ENCODE results near the gene IL1RAPL1.

IL1RAPL1 gene

DNA sequence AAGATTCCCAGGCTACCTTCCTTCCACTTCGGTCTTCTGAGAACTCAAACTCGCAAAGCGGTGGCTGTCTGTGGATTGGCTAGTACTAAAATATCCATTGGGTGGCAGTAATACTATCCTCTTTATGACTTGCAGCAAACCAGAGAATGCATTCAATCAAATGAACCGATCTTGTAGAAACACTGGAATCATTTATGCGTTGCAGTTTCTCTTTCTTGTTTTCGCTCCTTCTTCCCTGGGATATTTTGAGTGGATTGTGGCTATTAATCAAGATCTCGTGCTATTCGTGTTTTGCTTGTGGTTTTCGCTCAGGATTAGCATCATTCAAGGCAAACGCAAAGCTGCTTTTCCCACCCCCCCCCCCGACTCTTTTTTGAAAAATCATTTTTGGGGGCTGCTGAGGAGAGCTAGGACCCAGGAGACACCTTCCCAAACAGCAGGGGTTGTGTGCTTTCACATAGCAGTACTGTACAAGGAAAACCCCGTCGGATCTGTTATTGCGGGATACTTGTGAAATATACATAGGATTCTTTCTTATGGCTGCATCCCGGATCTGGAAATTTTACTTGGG is at the start of gene IL1RAPL1:
Gene IL1RAPL1 (plus strand): TSS at position 466 of the 571 bp plus-strand sequence.
- DNase-seq = no peak

DNA sequence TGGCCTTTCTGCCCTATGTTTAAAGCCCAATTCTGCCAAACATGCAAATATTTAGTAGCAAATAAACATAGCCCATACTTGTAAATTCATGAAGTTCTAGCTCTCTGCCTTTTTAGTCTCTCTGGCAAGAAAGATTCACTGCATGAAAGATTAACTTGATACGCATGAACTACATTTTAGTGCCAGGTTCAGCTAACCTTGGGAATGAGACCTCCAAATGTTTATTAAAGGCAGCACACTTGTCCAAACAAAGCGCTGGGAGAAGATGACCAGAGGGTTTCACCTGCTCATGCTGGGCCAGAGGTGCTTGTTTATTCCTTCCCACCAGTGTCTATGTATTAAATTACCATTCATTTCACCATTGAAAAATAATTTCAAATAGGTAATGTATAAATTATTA is 44.5 kb upstream of the IL1RAPL1 start:
- DNase-seq = no peak

DNA sequence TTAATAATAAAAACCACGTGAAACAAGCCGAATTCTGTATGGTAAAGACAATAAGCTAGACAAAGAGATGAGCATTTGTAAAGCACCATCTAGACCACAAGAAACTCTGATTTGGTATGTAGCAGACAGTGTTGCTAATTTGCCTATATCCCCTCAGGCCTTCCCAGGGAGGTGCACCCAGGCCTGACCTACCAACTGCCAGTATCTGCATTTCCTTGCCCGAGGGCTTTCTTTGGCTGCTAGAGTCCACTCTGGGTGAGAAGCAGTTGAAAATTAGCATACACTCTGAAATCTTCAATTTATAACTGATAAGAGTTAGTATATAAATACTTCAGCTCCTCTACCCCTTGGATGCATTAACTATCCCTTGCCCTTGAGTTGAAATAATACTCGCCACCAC is 37.4 kb upstream of the IL1RAPL1 start:
- DNase-seq = no peak

DNA sequence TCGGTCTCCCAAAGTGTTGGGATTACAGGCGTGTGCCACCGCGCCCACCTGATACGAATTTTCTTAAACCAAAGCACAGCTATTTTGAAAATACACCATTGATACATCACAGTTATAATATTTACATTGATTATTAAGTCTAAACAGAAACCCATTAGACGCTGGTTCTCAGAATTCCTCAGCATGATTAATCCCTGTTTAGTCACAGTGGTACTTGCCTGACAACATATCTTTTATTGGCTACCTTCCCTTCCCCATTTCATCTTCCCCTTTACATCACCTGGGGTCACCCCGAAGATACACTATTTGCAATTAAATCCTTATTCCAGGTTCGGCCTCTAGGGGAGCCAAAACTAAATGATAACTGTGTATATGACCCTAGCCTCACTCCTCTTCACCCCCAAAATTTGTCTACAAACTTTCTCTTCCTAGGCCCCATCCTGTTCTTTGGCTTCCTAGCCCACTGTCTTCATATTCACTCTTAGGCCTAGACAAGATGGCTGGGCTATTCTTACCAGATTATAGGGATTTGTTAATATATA is 36.8 kb upstream of the IL1RAPL1 start:
- DNase-seq = no peak

DNA sequence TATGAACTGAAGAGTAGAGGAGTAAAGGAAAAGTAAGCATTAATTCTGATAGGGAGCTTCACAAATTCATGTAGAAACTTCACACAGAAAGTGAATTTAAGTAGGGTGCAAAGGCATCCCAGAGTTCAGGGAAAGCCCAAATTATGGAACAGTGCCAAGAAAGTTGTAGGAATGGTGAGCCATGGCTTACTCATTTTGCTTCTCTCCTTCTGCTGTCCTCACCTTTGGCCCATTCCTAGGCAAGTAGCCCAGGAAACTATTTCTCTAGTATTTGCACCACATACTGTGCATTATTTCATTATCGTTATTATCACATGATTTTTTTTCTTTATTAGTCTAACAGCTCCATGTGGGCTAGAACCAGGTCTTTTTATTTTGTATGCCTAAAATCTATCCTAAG is 34.9 kb upstream of the IL1RAPL1 start:
- DNase-seq = no peak

DNA sequence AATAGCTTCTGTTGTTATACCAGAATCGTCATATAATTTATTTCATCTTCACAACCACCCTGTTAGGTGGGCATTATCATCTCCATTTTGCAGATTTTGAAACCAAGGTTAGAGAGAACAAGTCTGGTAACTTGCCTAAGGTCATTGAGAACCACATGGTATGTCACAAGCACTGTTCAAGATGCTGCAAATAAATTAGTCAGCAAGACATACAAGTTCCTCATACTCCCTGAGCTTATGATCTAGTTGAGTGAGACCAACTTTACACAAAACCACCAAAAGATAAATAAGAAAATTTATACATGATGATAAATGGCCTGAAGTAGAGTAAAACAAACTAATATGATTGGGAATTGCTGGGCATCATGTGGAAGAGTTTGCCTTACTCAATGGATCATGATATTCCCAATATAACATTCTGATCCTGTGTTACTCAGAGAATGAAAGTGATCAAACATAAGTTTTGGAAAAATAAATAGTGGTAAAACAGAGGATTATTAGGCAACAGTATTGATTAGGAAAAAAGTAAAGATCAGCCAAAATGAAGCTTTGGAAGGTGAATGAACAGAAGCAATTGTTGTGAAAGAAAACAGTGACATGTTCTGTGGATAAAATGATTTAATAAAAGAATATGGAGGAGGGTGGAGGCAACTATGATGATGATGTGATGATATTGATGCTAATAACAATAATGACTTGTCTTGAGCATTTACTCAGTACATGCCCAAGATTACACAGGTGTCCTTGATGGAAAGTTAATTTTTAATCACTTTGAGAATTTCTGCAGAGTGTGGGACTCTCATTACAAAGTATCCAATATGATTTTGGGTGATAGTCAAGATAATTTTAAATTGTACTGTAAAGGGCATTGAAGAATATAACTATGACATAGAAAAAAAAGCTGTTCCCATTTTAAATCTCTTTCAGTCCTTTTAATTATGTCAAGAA is 34.1 kb upstream of the IL1RAPL1 start:
- DNase-seq = no peak

DNA sequence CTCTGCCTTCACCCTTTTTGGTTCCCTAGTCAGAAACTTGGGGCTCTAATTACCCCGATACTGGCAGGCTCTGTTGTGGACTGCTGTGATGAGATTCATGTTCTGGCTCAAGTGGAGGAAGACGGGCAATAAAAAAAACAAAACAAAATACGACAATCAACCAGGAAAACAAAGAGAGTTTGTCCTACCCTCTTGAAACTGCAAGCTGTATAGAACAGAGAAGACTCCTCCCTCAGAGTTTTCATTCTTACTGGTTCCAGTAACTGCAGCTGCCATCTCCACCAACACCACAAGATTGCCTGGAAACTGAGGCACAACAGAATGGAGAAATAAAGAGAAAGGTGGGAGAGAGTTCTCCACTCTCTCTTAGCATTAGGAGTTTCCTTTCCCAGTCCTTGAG is 11.1 kb upstream of the IL1RAPL1 start:
- no peak for DNase-seq

DNA sequence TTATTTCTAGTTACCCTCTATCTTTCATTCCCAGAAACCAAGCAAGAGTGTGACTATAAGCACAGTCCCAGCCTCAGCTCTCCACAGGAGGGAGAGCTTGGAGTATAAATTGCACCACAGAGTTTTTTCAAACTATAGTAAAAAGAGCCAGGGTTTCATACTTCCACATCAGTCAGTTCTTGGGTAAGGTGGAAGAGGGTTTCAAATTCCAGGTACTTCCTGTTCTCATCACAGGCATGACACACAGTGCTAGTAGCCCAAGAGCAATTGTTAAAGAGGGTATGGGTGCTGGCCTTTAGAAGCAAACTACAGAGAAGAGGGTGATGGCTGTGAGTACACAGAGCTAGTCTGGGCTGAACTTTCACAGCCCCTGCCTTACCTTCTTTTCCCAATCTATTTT is 5.7 kb upstream of the IL1RAPL1 start:
- DNase-seq = no peak

DNA sequence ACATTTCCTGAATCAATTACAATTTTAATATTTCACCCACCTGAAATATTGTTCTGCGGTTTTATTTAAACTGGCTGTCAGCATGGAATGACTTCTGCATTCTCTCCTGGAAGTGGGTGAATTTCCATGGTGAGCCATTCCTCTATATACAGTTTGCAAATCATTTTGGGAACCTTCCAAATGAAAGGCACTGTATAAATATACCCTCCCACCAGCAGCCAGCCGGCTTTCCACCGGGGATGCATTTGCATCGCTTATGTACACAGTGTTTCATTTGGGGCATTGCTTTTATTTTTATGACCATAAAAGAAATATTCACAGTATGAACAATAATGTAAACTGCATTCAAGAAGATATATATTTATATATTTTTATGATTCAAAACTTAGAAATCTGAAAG is 4.7 kb upstream of the IL1RAPL1 start:
- DNase-seq = no peak

DNA sequence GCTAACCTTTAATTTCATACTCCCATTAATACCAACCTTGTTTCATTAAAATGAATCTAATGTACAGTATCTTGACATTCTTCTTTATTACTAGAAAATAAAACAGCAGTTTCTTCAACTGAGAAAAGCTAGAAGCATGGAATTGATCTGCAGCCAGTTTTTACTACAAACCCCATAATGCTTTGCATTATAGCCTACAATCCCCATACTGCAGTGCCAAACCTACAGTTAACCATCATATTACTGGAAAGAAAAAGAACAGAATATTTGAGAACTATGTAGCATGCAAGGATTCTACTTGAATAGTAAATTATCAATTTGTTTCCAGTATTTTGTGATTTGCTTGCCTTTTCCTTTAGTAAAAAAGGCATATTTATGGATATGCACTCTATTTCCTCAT is 3.2 kb upstream of the IL1RAPL1 start:
- no peak for DNase-seq

DNA sequence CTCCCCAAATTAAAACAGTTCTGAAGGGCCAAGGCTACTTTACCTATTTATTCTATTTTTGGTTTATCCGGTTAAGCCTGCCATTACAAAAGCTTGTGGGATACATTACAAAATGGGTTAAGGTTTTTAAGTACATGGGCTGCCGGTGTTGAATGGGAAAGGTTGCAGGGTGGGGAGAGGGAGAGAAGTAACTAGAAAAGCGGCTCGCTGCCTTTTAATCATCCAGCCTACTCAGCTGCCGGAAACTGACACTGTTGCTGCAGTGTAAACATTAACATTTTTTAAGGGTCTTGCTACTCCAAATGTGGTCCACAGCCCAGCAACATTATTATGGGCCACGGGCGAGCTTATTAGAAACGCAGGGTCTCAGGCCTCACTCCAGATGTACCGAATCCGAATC is 1.5 kb upstream of the IL1RAPL1 start:
- no peak for DNase-seq

DNA sequence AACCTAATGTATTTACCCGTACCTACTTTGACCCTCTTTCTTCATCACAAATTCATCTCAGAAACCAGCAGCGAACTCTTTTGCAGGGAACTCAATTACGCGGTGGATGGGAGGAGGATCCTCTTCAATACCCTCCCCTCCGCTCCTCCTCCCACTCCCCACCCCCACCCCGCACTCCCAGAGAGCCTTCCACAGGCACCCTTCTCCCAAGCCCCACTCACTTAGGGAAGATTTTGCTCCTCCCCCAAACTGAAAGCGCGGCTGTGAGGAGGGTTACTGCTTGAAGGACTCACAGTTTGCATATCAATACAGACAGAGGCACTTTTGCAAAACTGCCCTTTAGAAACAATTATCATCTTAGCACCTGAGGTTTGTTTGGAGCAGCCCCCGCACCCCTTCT is 960 bp upstream of the IL1RAPL1 start:
- DNase-seq = no peak

DNA sequence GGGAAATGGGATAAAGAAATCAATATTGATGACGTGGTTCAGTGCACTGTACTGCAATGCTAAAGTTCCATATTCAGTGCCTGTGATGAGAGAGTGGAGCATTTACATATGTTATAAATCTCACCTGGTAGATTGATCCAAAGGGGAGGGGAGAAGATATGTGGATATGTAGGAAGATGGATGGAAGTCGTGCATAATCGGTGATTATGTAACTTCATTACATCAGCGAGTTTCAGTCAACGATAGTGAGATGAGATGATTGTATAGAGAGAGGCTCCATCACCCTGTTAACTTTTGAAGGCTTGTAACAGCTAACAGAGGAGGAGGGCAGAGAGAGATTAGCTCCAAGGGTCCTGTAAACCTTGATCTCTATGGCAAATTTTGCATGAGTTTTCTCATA is 1.8 kb downstream of the IL1RAPL1 start:
- DNase-seq = no peak

DNA sequence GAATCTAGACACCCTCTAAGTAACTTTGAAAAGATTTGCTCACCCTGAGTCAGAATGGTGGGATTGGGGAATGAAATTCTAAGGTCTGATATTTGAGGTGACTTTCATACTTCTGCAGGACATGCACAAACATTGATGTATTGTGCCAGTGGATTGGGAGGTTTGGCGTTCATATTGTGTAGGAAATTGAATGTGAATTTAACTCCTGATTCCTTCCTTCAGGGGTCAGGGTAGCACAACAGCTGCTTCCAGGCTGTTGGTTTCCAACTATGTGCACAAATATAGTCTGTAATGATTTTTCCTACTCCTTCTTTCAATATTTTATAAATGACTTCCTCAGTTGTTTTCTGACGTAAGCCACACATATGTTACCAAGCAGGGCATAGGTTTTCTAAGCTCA is 3.1 kb downstream of the IL1RAPL1 start:
- DNase-seq = no peak

DNA sequence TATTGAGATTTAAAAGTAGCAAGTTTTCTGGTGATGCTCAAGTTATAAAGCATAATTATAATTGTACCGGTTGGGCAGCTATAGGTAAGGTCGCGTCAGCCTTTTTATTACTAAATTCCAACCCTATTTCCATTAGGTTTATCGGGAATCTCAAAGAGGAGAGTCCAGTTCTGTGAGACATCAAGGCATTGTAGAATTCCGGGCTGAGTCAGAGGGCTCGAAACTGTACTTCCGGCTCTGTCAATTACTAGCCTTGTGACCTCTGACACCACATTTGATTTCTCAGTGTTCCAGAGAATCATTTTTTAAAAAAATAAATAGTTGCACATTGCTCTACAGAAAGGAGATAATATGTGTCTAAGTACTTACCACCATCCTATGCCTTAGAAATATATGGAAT is 4.3 kb downstream of the IL1RAPL1 start:
- no peak for DNase-seq

DNA sequence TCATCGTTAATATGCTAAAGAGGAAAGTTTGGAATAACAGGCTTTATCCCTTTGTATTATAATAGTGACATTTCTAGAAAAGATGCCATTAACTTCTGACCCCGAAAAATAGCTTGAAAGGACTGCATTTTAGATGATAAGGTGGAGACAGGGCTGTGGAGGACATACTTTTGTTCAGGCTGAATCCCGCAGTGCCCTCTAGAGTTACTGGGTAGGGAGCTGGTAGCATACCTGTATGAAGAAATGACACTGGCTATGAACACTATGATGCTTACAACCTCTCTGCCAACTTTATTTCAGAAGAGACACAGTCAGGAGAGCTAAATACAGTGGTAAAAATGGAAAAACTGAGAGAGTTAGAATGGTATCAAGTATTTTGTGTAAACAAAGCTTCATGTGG is 8.1 kb downstream of the IL1RAPL1 start:
- DNase-seq = no peak

DNA sequence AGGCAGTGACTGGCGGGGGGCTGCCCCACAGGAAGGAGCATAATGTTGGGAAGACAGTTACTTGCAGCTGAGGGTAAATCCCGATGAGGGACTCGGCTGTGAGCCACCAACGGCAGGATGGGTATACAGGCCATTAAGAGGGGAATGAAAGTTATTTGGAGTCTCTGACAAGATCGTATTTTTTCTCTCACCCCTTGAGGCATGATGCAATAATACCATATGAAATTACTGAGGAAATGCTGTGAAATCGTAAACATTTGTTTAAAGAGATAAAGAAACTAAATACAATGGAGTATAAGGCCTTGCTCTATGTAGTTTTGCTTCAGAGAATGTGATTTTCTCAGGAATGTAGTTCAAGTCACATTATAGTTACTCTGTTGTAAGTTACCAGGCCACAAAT is 12.7 kb downstream of the IL1RAPL1 start:
- no peak for DNase-seq

DNA sequence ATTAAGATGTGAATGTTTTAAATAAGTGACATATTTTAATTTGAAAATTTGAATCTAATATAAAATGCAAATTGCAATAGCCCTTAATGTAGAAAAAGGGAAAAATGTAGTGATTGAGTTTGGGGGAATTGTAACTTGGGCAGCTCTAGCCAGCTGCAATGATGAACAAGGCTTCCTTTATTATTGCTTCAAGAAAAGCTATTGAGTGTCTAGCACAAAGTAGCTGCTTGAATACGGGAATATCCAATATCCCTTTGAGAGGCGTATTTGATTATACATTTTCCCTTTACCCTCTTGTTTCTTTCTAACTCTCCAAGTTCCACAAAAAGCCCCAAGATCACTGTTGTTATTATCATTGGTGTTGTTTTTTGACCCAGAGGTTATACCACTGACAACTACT is 21.8 kb downstream of the IL1RAPL1 start:
- DNase-seq = no peak

DNA sequence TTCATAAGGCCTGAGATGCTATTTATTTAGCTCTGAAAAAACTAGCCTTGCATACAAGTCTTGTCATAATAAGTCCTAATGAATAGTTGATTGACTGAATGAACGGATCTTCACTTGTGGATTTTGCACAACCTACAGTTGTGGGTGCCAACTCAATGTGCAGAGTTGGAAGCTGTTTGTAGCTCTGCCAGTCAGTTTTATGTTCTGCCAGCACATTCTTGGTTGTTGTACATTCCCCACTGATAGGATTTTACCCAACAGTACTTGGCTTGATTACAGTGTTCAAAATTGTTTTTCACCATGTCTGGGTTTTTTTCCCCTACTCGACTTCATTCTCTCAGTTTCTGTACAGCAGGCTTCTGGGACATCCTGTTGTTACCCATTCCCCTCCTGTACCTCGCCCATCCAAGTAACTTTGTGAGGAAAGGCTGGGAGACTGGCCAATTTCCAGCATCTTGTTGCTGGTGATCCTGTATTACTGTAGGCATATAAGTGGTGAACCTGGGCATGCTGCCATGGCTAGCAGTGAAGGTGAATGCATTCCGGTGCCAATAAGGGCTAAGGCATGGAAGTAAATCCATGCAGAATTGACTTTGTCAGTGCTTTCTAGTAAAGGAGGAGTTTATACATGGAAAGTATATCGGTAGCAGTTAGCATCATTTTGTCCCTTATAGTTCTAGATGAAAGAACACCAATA is 22.8 kb downstream of the IL1RAPL1 start:
- no peak for DNase-seq

DNA sequence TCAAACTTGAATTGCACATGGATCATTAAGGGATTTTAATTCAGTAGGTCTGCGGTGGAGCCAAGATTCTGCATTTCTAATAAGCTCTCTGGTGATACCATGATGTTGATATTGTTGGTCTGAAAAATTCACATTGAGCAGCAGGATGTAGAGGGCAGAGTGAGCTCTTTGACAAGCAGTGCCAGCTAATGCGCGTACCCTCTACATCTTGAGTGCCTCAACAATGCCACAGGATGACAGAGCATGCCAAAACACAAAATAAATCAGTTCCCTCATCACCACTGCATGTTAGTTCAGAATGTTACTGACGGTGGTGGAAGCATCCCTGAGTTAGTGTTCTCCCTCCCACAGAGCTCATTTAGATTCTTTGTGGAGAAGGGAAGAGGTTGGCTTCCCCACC is 23.5 kb downstream of the IL1RAPL1 start:
- DNase-seq = no peak

DNA sequence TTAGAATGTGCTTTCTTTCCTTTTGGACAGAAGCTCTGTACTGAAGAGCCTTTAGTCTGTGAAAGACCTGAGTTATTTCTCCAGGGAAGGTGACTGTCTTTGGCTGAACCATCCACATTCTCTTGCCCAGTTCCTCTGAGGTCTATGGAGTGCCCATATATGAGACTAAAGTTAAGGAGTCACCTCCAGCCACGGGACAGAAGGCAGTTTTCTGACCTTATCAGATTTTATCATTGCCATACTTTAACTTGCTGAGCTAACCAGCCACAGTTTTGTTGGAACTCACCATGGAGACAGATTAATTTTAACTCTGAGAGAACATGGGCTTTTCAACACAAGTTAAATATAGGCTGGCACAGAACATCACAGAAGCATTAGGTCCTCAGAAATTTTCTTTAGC is 26.3 kb downstream of the IL1RAPL1 start:
- DNase-seq = no peak

DNA sequence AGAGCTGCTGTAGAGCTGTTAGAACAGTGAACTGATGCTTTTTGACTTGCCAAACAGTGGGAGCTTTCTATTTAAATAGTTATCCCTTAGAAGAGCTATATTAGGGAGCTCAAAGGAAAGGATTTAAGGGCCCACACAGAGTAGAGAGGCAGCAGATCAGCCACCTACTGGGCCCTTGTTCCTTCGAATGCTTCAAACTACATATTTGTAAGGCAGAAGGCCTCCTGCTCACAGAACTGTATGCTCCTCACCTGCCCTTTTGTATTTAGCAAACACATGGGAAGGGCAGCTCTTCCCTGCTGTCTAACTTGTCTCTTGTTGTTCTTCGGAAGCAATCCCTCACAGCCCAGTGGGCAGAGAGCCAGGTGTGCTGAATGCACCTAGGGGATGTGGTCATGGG is 38.0 kb downstream of the IL1RAPL1 start:
- no peak for DNase-seq

DNA sequence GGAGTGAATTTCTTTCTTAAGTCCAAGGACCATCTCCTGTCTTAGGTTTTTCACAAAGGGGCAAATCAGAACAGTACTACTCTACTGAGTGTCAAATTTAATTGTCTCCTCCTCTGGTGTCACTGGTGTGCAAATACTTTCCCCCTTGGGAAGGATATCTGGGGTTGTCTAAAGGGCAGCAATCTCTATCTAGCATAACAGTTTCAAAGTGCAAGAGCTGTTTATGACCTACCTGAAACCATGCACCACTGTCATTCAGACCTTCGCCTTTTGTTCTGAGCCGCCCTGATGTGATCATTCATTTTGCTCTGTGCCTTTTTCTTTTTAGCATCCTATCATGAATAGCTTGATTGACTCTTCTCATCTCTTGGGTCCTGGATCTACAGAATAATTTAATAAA is 39.3 kb downstream of the IL1RAPL1 start:
- DNase-seq = no peak

DNA sequence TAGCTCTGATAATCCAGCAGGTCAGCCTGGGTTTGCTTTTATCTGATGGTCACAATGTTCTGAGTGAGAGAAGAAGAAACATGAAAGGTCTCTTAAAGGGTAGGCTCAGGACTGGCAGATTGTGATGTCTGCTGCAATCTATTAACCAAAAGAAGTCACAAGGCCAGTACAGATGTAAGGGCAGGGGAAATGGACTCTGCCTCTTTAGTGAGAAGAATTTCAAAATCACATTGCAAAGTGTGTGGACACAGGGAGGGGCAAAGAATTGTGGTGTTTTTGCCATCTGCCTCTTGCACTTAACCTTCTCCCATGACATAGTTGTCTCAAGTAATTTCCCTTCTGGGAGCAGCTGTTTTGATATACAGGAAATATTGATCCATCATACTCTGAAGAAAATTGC is 40.9 kb downstream of the IL1RAPL1 start:
- no peak for DNase-seq

All from CD4-positive, alpha-beta T cell treated with Interleukin-10 for 1 hour (primary cell).